Measurements from ENCODE around the gene CYTH4. TPM values are rescaled to one million over a fixed set of nuclear protein-coding genes. Genes with fewer than 3 reads are reported as not detected.

CYTH4 gene
- total RNA-seq, 2 donors from 2014 or later = 1.5 to 5.9 TPM

- H3K9me3 ChIP-seq = no peaks in the 10 kb centered on the region
- no peaks in the 10 kb centered on the region for H3K4me1 ChIP-seq
- H3K4me3 ChIP-seq = no peak overlapping the region
- TF ChIP-seq CTCF (IDR thresholded peaks at IDR 0.05) = no peak
- no peaks in the 10 kb centered on the region for H3K27me3 ChIP-seq
- no peaks in the 10 kb centered on the region for H3K36me3 ChIP-seq
- no peak overlapping the region for H3K27ac ChIP-seq
- no peak for DNase-seq (ENCODE audit: low spot score)
Observed at GRCh38 chr22:37293172-37293571, 10.9 kb downstream of the CYTH4 start.

- H3K4me1 ChIP-seq = no peaks in the 10 kb centered on the region
- no peak overlapping the region for H3K4me3 ChIP-seq
- TF ChIP-seq CTCF (IDR thresholded peaks at IDR 0.05) = no peak
- no peaks in the 10 kb centered on the region for H3K9me3 ChIP-seq
- H3K27me3 ChIP-seq = no peaks in the 10 kb centered on the region
- H3K27ac ChIP-seq = no peak overlapping the region
- H3K36me3 ChIP-seq = no peaks in the 10 kb centered on the region
- DNase-seq (ENCODE audit: low spot score) = no peak
Observed at GRCh38 chr22:37294747-37295146, 12.4 kb downstream of the CYTH4 start.

GRCh38 chr22:37295213-37295886 lies 13.0 kb downstream of the CYTH4 start:
- Histone ChIP-seq H3K36me3 (no peaks in the 10 kb centered on the region), H3K9me3 (no peaks in the 10 kb centered on the region), H3K27ac (no peak overlapping the region), H3K27me3 (no peaks in the 10 kb centered on the region), H3K4me3 (no peak overlapping the region), H3K4me1 (no peaks in the 10 kb centered on the region)
- TF ChIP-seq CTCF (IDR thresholded peaks at IDR 0.05) = no peak
- DNase-seq (ENCODE audit: low spot score) = no peak

GRCh38 chr22:37295946-37296345 lies 13.6 kb downstream of the CYTH4 start:
- no peak for TF ChIP-seq CTCF (IDR thresholded peaks at IDR 0.05)
- Histone ChIP-seq H3K4me1 (no peaks in the 10 kb centered on the region), H3K9me3 (no peaks in the 10 kb centered on the region), H3K36me3 (no peaks in the 10 kb centered on the region), H3K27me3 (no peaks in the 10 kb centered on the region), H3K27ac (no peak overlapping the region), H3K4me3 (no peak overlapping the region)
- no peak for DNase-seq (ENCODE audit: low spot score)

- no peak overlapping the region for H3K4me3 ChIP-seq
- H3K9me3 ChIP-seq = no peaks in the 10 kb centered on the region
- TF ChIP-seq CTCF (IDR thresholded peaks at IDR 0.05) = no peak
- H3K27me3 ChIP-seq = no peaks in the 10 kb centered on the region
- no peak for DNase-seq (ENCODE audit: low spot score)
- H3K4me1 ChIP-seq = no peaks in the 10 kb centered on the region
- no peak overlapping the region for H3K27ac ChIP-seq
- H3K36me3 ChIP-seq = no peaks in the 10 kb centered on the region
Observed at GRCh38 chr22:37298748-37299495, 16.6 kb downstream of the CYTH4 start.

Measured in right atrium auricular region (tissue), 2 donors.